SK-N-SH (cell line): ENCODE measurements around the gene GDNF. TPM values are rescaled to one million over a fixed set of nuclear protein-coding genes. Genes with fewer than 3 reads are reported as not detected.

Experiments used
- CTCF ChIA-PET: fragments of 300-600, 350-600 bp; formaldehyde crosslinking; extraction: SDS; loops from one replicate; lab custom pipeline; 2021; lab: Yijun Ruan, JAX
- POLR2A ChIA-PET: fragments of 350-600 bp; sonication (Branson Sonifier 250); formaldehyde crosslinking; extraction: SDS; loops from one replicate; lab custom pipeline; 2020; ENCODE audit warnings: antibody characterized with exemption, inconsistent platforms; lab: Yijun Ruan, JAX
- DNase-seq: peaks from one replicate; pipeline ENCODE4 v3.0.0; 2012
- H2AFZ ChIP-seq: fragments of 200-600 bp; sonication (generic); 2 replicates; pipeline ENCODE4 v1.8.1; 2016; ENCODE audit warnings: antibody characterized with exemption, mild to moderate bottlenecking, low read depth
- H3F3A ChIP-seq: fragments of 200-600 bp; sonication (generic); replicated peaks from 2 replicates; pipeline ENCODE3; 2016; ENCODE audit warnings: antibody characterized with exemption, mild to moderate bottlenecking; ENCODE audit not compliant: insufficient read depth
- H3K27ac ChIP-seq, 2 experiments: fragments of 200-500 bp in 1 of 2; fragments of 200-600 bp in 1 of 2; sonication (Bioruptor generic) in 1 of 2; sonication (generic), shearing (Covaris generic) in 1 of 2; 2 replicates each; pipeline versions ENCODE4 v1.5.1 to v1.6.1; 2014 to 2016; ENCODE audit warnings: low read depth in 2 of 2, inconsistent platforms in 1 of 2, low read length in 1 of 2, mild to moderate bottlenecking in 1 of 2, mixed read lengths in 1 of 2
- H3K27me3 ChIP-seq: fragments of 200-600 bp; sonication (generic), shearing (Covaris generic); 2 replicates; pipeline ENCODE4 v1.6.1; 2016; ENCODE audit warnings: mixed run types; ENCODE audit not compliant: insufficient read depth
- H3K36me3 ChIP-seq, 2 experiments: fragments of 200-500 bp in 1 of 2; fragments of 200-600 bp in 1 of 2; sonication (Bioruptor generic) in 1 of 2; sonication (generic) in 1 of 2; replicated peaks in 1 of 2; 2 replicates each; pipeline versions ENCODE3 to v1.5.1; 2014 to 2016; ENCODE audit warnings: low read length in 1 of 2, mild to moderate bottlenecking in 1 of 2; ENCODE audit not compliant: insufficient read depth in 2 of 2, control insufficient read depth in 1 of 2
- H3K4me1 ChIP-seq, 2 experiments: fragments of 200-500 bp in 1 of 2; fragments of 200-600 bp in 1 of 2; sonication (Bioruptor generic) in 1 of 2; sonication (generic), shearing (Covaris generic) in 1 of 2; 2 replicates each; pipeline versions ENCODE4 v1.5.1 to v1.6.1; 2014 to 2016; ENCODE audit warnings: low read depth in 1 of 2, low read length in 1 of 2, mixed run types in 1 of 2; ENCODE audit not compliant: insufficient read depth in 2 of 2, control insufficient read depth in 1 of 2
- H3K4me2 ChIP-seq: fragments of 200-600 bp; sonication (generic), shearing (Covaris generic); 2 replicates; pipeline ENCODE4 v1.6.1; 2017; ENCODE audit warnings: mixed run types
- H3K4me3 ChIP-seq, 2 experiments: fragments of 200-500 bp in 1 of 2; fragments of 200-600 bp in 1 of 2; sonication (Bioruptor generic) in 1 of 2; sonication (generic), shearing (Covaris generic) in 1 of 2; 2 replicates each; pipeline versions ENCODE4 v1.5.1 to v1.8.1; 2014 to 2016; ENCODE audit warnings: low read depth in 2 of 2, inconsistent platforms in 1 of 2, low read length in 1 of 2, mild to moderate bottlenecking in 1 of 2, mixed read lengths in 1 of 2, moderate library complexity in 1 of 2
- H3K79me2 ChIP-seq: fragments of 200-600 bp; sonication (generic); 2 replicates; pipeline ENCODE4 v1.8.1; 2017; ENCODE audit warnings: mild to moderate bottlenecking; ENCODE audit not compliant: insufficient read depth
- H3K9ac ChIP-seq: fragments of 200-600 bp; sonication (generic); 2 replicates; pipeline ENCODE4 v1.6.1; 2017; ENCODE audit warnings: mixed run types
- H3K9me2 ChIP-seq: fragments of 200-600 bp; sonication (generic); 2 replicates; pipeline ENCODE4 v1.6.1; 2017; ENCODE audit warnings: mixed run types
- H3K9me3 ChIP-seq: fragments of 200-600 bp; sonication (generic); 2 replicates; pipeline ENCODE4 v1.6.1; 2017; ENCODE audit warnings: mixed run types, mild to moderate bottlenecking, moderate library complexity
- H4K20me1 ChIP-seq: fragments of 200-600 bp; sonication (generic); 2 replicates; pipeline ENCODE4 v1.6.1; 2017; ENCODE audit warnings: mild to moderate bottlenecking, mixed run types; ENCODE audit not compliant: insufficient read depth
- FOSL2 ChIP-seq: IDR thresholded peaks from 2 replicates; pipeline ENCODE4 v1.4.0; 2012; ENCODE audit warnings: low read depth, mild to moderate bottlenecking, moderate library complexity, borderline replicate concordance
- FOXM1 ChIP-seq: IDR thresholded peaks from 2 replicates; pipeline ENCODE4 v1.4.0; 2012; ENCODE audit warnings: low read depth, mild to moderate bottlenecking
- IRF3 ChIP-seq: fragments of 150-350 bp; IDR thresholded peaks from 2 replicates; pipeline ENCODE4 v1.6.1; 2016; ENCODE audit warnings: mild to moderate bottlenecking, low read depth, low read length
- JUND ChIP-seq: IDR thresholded peaks from 2 replicates; pipeline ENCODE4 v1.4.0; 2012
- NRF1 ChIP-seq: IDR thresholded peaks from 2 replicates; pipeline ENCODE4 v1.6.1; 2012; ENCODE audit warnings: low read depth, mild to moderate bottlenecking, low read length
- RAD21 ChIP-seq: IDR thresholded peaks from 2 replicates; pipeline ENCODE4 v1.6.1; 2012; ENCODE audit warnings: mild to moderate bottlenecking, low read length
- REST ChIP-seq: IDR thresholded peaks from 2 replicates; pipeline ENCODE4 v1.6.1; 2012; ENCODE audit warnings: mild to moderate bottlenecking, low read depth, low read length, moderate library complexity
- SMC3 ChIP-seq: IDR thresholded peaks from 2 replicates; pipeline ENCODE4 v1.6.1; 2012; ENCODE audit warnings: low read depth, low read length, improper control_type of control experiment
- TCF12 ChIP-seq: IDR thresholded peaks from 2 replicates; pipeline ENCODE4 v1.4.0; 2012
- TEAD4 ChIP-seq: IDR thresholded peaks from 2 replicates; pipeline ENCODE4 v1.4.0; 2012; ENCODE audit warnings: mild to moderate bottlenecking, borderline replicate concordance; ENCODE audit not compliant: insufficient read depth
- YY1 ChIP-seq: IDR thresholded peaks from 2 replicates; pipeline ENCODE4 v1.4.0; 2012; ENCODE audit warnings: low read depth, mild to moderate bottlenecking
- WGBS: methylation state at CpG from one replicate; pipeline ENCODE4 v1.1.6; 2017; ENCODE audit warnings: low lambda C conversion rate; 5-methylcytosine and 5-hydroxymethylcytosine counted together
- polyA plus RNA-seq, 3 experiments: library from polyadenylated mRNA; depleted of rRNA; stranded (reverse); fragments of >200 nt; gene quantifications; 2 replicates each; pipeline ENCODE4 v1.2.3, GENCODE V29; 2012
- TF ChIP-seq, protein P1 (sequence below): IDR thresholded peaks from 2 replicates; pipeline ENCODE4; 2012
- TF ChIP-seq, protein P2 (sequence below): IDR thresholded peaks from 2 replicates; pipeline ENCODE4 v1.4.0; 2012; ENCODE audit warnings: low read depth, borderline replicate concordance

The GDNF gene
- polyA plus RNA-seq, 1 of the 3 experiments (the other 2 are of a cell fraction) = 9.0 TPM

DNA sequence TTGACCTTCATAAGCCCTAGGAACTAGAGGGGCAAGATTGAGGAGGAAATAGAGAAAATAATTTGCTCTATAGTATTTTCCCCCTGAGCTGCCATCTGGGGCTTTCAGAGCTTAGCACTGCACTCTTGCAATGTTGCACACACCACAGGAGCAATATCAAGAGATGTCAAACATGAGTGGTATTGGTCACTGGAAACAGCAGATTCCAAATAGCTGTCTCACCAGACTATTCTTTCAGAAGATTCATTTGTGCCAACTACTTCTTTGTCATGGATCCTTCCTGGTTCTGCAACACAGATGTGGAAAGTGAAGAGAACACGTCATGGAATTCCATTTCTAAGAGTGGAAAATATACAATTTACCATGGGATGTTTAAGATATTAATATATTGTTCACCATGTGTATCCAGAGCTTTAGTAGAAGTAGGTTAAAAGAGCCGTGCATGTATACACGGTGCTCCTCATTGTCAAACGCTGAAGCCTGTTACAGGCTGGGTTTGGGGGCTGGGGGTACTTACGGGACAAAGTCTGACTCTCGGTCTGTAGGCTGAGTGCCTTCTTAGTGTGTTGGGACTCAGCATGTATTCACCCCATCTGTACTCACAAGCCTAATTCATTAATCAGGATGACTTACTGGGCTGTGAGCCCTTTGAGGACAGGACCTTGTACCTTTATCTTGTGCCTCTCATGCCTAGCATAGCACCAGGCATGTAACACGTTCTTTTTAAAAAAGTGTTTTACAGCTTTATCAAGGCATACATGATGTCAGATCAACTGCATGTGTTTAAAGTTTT, 31.4 kb upstream of the GDNF start:
- Histone ChIP-seq H3K4me2 (peak overlapping the region; percentile 42), H3K27ac (peak overlapping the region in 1 of 2 experiments; percentile 50; a peak in 2 of 4 replicates), H3K9me3 (no peaks in the 10 kb centered on the region), H3K4me1 (peaks cover 0 to 10% of the 10 kb centered on the region in 2 experiments; a peak in 1 of 4 replicates), H3F3A (no peaks in the 10 kb centered on the region), H2AFZ (peak overlapping the region; percentile 77; the same call in 1 of the 2 replicates), H3K27me3 (no peaks in the 10 kb centered on the region), H4K20me1 (no peaks in the 10 kb centered on the region), H3K9ac (no peak overlapping the region), H3K36me3 (no peaks in the 10 kb centered on the region), H3K79me2 (no peaks in the 10 kb centered on the region), H3K4me3 (no peak overlapping the region), H3K9me2 (no peaks in the 10 kb centered on the region)
- TF ChIP-seq TCF12 (peak; percentile 87), FOSL2 (peak; percentile 33; the same call in 1 of the 2 replicates), YY1 (no peak), JUND (peak; percentile 36; the same call in 1 of the 2 replicates), TEAD4 (0 out of 2 replicates have a peak, but pooled peaks have one; percentile 33)
- TF ChIP-seq, protein P1, sequence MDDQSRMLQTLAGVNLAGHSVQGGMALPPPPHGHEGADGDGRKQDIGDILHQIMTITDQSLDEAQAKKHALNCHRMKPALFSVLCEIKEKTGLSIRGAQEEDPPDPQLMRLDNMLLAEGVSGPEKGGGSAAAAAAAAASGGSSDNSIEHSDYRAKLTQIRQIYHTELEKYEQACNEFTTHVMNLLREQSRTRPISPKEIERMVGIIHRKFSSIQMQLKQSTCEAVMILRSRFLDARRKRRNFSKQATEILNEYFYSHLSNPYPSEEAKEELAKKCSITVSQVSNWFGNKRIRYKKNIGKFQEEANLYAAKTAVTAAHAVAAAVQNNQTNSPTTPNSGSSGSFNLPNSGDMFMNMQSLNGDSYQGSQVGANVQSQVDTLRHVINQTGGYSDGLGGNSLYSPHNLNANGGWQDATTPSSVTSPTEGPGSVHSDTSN = peak; percentile 80
- no peak for DNase-seq
- POLR2A ChIA-PET = no interaction called here
- CTCF ChIA-PET = no interaction called here
- 9% methylated on average over 7 of the region's 7 CpGs for WGBS

GRCh38 chr5:37869216-37869615, 29.4 kb upstream of the GDNF start:
- ChIA-PET POLR2A (no interaction called here), CTCF (no interaction called here)

GRCh38 chr5:37867654-37868053, 27.8 kb upstream of the GDNF start:
- no peak for DNase-seq
- ChIA-PET POLR2A (no interaction called here), CTCF (no interaction called here)
- Histone ChIP-seq H3K27me3 (no peaks in the 10 kb centered on the region), H3K9me3 (no peaks in the 10 kb centered on the region), H3K4me2 (no peak overlapping the region), H3K9ac (no peak overlapping the region), H2AFZ (no peak overlapping the region), H3K27ac (peak overlapping the region in 1 of 2 experiments; percentile 29; a peak in 1 of 4 replicates), H3K4me3 (no peak overlapping the region), H3K36me3 (no peaks in the 10 kb centered on the region), H3F3A (no peaks in the 10 kb centered on the region), H3K4me1 (peaks cover 0 to 10% of the 10 kb centered on the region in 2 experiments; a peak in 1 of 4 replicates), H4K20me1 (no peaks in the 10 kb centered on the region), H3K79me2 (no peaks in the 10 kb centered on the region), H3K9me2 (no peaks in the 10 kb centered on the region)
- WGBS = 3% methylated on average over 3 of the region's 3 CpGs
- TF ChIP-seq FOXM1 (no peak), RAD21 (no peak), IRF3 (no peak), REST (no peak)
- TF ChIP-seq, protein P2, sequence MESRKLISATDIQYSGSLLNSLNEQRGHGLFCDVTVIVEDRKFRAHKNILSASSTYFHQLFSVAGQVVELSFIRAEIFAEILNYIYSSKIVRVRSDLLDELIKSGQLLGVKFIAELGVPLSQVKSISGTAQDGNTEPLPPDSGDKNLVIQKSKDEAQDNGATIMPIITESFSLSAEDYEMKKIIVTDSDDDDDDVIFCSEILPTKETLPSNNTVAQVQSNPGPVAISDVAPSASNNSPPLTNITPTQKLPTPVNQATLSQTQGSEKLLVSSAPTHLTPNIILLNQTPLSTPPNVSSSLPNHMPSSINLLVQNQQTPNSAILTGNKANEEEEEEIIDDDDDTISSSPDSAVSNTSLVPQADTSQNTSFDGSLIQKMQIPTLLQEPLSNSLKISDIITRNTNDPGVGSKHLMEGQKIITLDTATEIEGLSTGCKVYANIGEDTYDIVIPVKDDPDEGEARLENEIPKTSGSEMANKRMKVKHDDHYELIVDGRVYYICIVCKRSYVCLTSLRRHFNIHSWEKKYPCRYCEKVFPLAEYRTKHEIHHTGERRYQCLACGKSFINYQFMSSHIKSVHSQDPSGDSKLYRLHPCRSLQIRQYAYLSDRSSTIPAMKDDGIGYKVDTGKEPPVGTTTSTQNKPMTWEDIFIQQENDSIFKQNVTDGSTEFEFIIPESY = no peak

More at GRCh38 chr5:37869216-37869615, 29.4 kb upstream of the GDNF start:
- Histone ChIP-seq H3K9me3 (no peaks in the 10 kb centered on the region), H3K4me3 (no peak overlapping the region), H3K79me2 (no peaks in the 10 kb centered on the region), H3K27ac (no peak overlapping the region), H2AFZ (no peak overlapping the region), H3K4me2 (no peak overlapping the region), H3K4me1 (peaks cover 0 to 10% of the 10 kb centered on the region in 2 experiments; a peak in 1 of 4 replicates), H3K36me3 (no peaks in the 10 kb centered on the region), H3K27me3 (no peaks in the 10 kb centered on the region), H3K9ac (no peak overlapping the region), H3K9me2 (no peaks in the 10 kb centered on the region), H3F3A (no peaks in the 10 kb centered on the region), H4K20me1 (no peaks in the 10 kb centered on the region)
- no peak for TF ChIP-seq FOSL2
- no peak for TF ChIP-seq SMC3
- TF ChIP-seq NRF1 = no peak
- no peak for TF ChIP-seq TEAD4
- 34% methylated on average over 2 of the region's 2 CpGs for WGBS
- no peak for DNase-seq
